Spleen (tissue), 13 donors: Measurements from ENCODE around the gene MEG3. TPM values are rescaled to one million over a fixed set of nuclear protein-coding genes. Genes with fewer than 3 reads are reported as not detected.

ENCODE experiments used
- DNase-seq: peaks from one replicate; pipeline ENCODE4 v3.0.0-alpha.2; 2020
- H3K27ac ChIP-seq, 8 donors: fragments of 200-600 bp; sonication (generic) in 7 of 8; 1 replicate in 4 of 8; 2 replicates in 4 of 8; pipeline versions ENCODE4 v1.5.0 to v1.8.0; 2016 to 2021; ENCODE audit warnings: inconsistent platforms in 4 of 8, mild to moderate bottlenecking in 4 of 8, moderate library complexity in 1 of 8
- H3K27me3 ChIP-seq, 7 donors: fragments of 200-600 bp; sonication (generic) in 6 of 7; replicated peaks in 1 of 7; 1 replicate in 4 of 7; 2 replicates in 3 of 7; pipeline versions ENCODE4 v1.5.0 to v1.8.0; 2016 to 2021; ENCODE audit warnings: inconsistent platforms in 3 of 7, mild to moderate bottlenecking in 1 of 7
- H3K36me3 ChIP-seq, 6 donors: fragments of 200-600 bp; sonication (generic) in 5 of 6; 1 replicate in 4 of 6; 2 replicates in 2 of 6; pipeline versions ENCODE4 v1.5.0 to v1.8.0; 2016 to 2021; ENCODE audit warnings: inconsistent platforms in 2 of 6
- H3K4me1 ChIP-seq, 6 donors: fragments of 200-600 bp; sonication (generic) in 5 of 6; 1 replicate in 3 of 6; 2 replicates in 3 of 6; pipeline versions ENCODE4 v1.5.0 to v1.8.0; 2016 to 2021; ENCODE audit warnings: inconsistent platforms in 3 of 6
- H3K4me3 ChIP-seq, 8 donors: fragments of 200-600 bp; sonication (generic) in 7 of 8; 1 replicate in 4 of 8; 2 replicates in 4 of 8; pipeline versions ENCODE4 v1.5.0 to v1.8.0; 2016 to 2021; ENCODE audit warnings: inconsistent platforms in 4 of 8, mild to moderate bottlenecking in 4 of 8, moderate library complexity in 2 of 8
- H3K9me3 ChIP-seq, 8 donors: fragments of 200-600 bp; sonication (generic) in 7 of 8; 1 replicate in 4 of 8; 2 replicates in 4 of 8; pipeline versions ENCODE4 v1.5.0 to v1.8.0; 2016 to 2021; ENCODE audit warnings: inconsistent platforms in 4 of 8
- POLR2A ChIP-seq, 3 donors: fragments of 450-650 bp; IDR thresholded peaks; one replicate each; pipeline ENCODE4 v1.5.1; 2017; ENCODE audit warnings: antibody characterized with exemption in 3 of 3, mild to moderate bottlenecking in 1 of 3
- POLR2AphosphoS5 ChIP-seq, 3 donors: sonication (generic); formaldehyde crosslinking; IDR thresholded peaks; one replicate each; pipeline ENCODE4 v1.5.1; 2017; ENCODE audit warnings: antibody characterized with exemption in 3 of 3
- WGBS, 5 donors: extraction: QIAGEN DNeasy Blood & Tissue Kit in 3 of 5; methylation state at CpG; one replicate each; pipeline versions ENCODE4 v1.1.5 to v1.1.7; 2013 to 2018; 5-methylcytosine and 5-hydroxymethylcytosine counted together
- intact Hi-C: fragments of 100-400 bp; cut with DNase I; formaldehyde crosslinking; loops from one replicate; pipeline ENCODE4 v1.15.0; 2023; ENCODE audit warnings: low total_unique reads
- long read RNA-seq, 2 donors: transcript quantifications; one replicate each; lab custom pipeline, GENCODE V29; 2026
- polyA plus RNA-seq, 3 donors: library from polyadenylated mRNA; stranded (reverse); fragments of 200-250 nt; gene quantifications; one replicate each; pipeline ENCODE4 v1.2.1, GENCODE V29; 2013
- total RNA-seq, 7 donors: library from RNA; depleted of rRNA in 3 of 7; stranded (reverse); fragments of >200 nt in 3 of 7; fragmentation: NEBNext Ultra II Directional in 4 of 7; extraction: Animal tissue kit (Norgen Biotek cat#: 25700) in 4 of 7; gene quantifications; one replicate each; pipeline versions ENCODE4 v1.1.0 to v1.2.1, GENCODE V29; 2016 to 2021
- TF ChIP-seq, protein P1 (sequence below), 11 experiments: fragments of 200-600 bp in 7 of 11; fragments of 450-650 bp in 4 of 11; sonication (generic) in 4 of 11; IDR thresholded peaks in 8 of 11; conservative IDR thresholded peaks in 3 of 11; 1 replicate in 7 of 11; 2 replicates in 4 of 11; pipeline versions ENCODE4 v1.4.0 to v1.8.0; 2016 to 2021; ENCODE audit warnings: antibody characterized with exemption in 11 of 11, inconsistent platforms in 4 of 11, mild to moderate bottlenecking in 1 of 11
- donor health status: healthy with polysubstance abuse.
- donor health status: DM: no; HTN: no; CAD: no; lungs with moderate emphysema.
- donor health status: DM: no; HTN: no; CAD: no.
- donor health status: Bipolar disorder and iron deficiency.
- donor health status: healthy.
- donor health status: DM: no; HTN: no; CAD: no.
- donor health status: DM: yes; HTN: yes; CAD: no.

The MEG3 gene
- total RNA-seq (100 to 1,000 TPM in 5 of 7 donors, 10 to 100 TPM in 2; 86.5 to 282 (median 174) TPM), polyA plus RNA-seq (100 to 1,000 TPM in 2 of 3 donors, 10 to 100 TPM in 1; 86.6 to 763 (median 435) TPM)
- long read RNA-seq, donor 1, full-length matches to known transcripts: 162 of 210 reads
- long read RNA-seq, donor 1, partial matches to known transcripts: 48 of 210 reads
- long read RNA-seq, donor 1, other reads (novel, unspliced or antisense): 0 of 210 reads
- long read RNA-seq, donor 2, full-length matches to known transcripts: 129 of 136 reads
- long read RNA-seq, donor 2, partial matches to known transcripts: 7 of 136 reads
- long read RNA-seq, donor 2, other reads (novel, unspliced or antisense): 0 of 136 reads

DNA sequence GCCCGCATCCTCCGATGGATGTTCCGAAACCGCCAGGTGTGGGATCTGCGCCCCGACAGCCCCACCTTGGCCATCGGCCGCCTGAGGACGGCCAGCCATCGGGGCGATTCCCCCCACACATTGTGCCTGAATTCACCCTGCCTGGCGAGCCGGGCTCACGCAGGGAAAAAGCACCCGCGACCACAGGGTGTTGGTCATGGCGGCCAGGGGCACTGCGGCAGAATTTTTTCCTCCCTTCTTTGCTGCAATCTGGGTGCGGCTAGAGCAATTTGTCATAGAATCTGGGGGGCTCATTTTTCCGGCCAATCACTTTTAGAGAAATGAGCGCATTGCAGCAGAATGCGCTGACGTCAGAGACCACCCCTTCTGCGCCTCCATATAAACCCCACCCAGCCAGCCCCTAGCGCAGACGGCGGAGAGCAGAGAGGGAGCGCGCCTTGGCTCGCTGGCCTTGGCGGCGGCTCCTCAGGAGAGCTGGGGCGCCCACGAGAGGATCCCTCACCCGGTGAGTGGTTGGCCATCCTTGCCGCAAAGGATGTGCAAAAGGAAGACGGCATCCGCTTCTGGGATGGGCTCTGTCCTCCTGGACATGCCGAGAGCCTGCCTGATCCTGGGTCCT lies at the start of gene MEG3:
Gene MEG3, plus strand, starts transcription at position 406 of the 619 bp plus-strand sequence.
- H3K9me3 ChIP-seq: peaks cover 0 to 21% (median 3%) of the 10 kb centered on the region in 8 donors
- intact Hi-C loops: no loop called here
- 49 to 61% (median 55%) methylated on average over 38 to 39 of the region's 39 CpGs for WGBS, 5 donors
- no peaks in the 10 kb centered on the region for H3K36me3 ChIP-seq
- peaks cover 0 to 25% (median 10%) of the 10 kb centered on the region in 6 donors for H3K4me1 ChIP-seq
- TF ChIP-seq POLR2AphosphoS5 (IDR thresholded peaks at IDR 0.05) (peak; percentile 96 to 98 (median 97)), POLR2A (IDR thresholded peaks at IDR 0.05) (peak in 2 of 3 donors; percentile 35 to 90)
- TF ChIP-seq, protein P1, sequence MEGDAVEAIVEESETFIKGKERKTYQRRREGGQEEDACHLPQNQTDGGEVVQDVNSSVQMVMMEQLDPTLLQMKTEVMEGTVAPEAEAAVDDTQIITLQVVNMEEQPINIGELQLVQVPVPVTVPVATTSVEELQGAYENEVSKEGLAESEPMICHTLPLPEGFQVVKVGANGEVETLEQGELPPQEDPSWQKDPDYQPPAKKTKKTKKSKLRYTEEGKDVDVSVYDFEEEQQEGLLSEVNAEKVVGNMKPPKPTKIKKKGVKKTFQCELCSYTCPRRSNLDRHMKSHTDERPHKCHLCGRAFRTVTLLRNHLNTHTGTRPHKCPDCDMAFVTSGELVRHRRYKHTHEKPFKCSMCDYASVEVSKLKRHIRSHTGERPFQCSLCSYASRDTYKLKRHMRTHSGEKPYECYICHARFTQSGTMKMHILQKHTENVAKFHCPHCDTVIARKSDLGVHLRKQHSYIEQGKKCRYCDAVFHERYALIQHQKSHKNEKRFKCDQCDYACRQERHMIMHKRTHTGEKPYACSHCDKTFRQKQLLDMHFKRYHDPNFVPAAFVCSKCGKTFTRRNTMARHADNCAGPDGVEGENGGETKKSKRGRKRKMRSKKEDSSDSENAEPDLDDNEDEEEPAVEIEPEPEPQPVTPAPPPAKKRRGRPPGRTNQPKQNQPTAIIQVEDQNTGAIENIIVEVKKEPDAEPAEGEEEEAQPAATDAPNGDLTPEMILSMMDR (IDR thresholded peaks at IDR 0.05 in 8 of 11, conservative IDR thresholded peaks at IDR 0.05 in 3 of 11): no peak
- H3K27me3 ChIP-seq: peaks cover 0 to 59% (median 7%) of the 10 kb centered on the region in 7 donors
- H3K27ac ChIP-seq: peak within 1 kb of the TSS in 6 of 8 donors; percentile 46 to 65 (median 56)
- peak; percentile 56 for DNase-seq
- H3K4me3 ChIP-seq: peak within 1 kb of the TSS; percentile 15 to 64 (median 28)

- H3K4me1 ChIP-seq: no peaks in the 10 kb centered on the region
- TF ChIP-seq POLR2AphosphoS5 (IDR thresholded peaks at IDR 0.05): no peak
- TF ChIP-seq, protein P1 (IDR thresholded peaks at IDR 0.05 in 8 of 11, conservative IDR thresholded peaks at IDR 0.05 in 3 of 11): no peak
- TF ChIP-seq POLR2A (IDR thresholded peaks at IDR 0.05): no peak
- no peak overlapping the region for H3K4me3 ChIP-seq
- no peaks in the 10 kb centered on the region for H3K36me3 ChIP-seq
- H3K27me3 ChIP-seq: no peaks in the 10 kb centered on the region
- 74 to 94% (median 83%) methylated on average over 14 of the region's 14 CpGs for WGBS, 5 donors
- intact Hi-C loops: no loop called here
- H3K27ac ChIP-seq: no peak overlapping the region
- DNase-seq: peak; percentile 59
- no peaks in the 10 kb centered on the region for H3K9me3 ChIP-seq
Measured at GRCh38 chr14:100776681-100777365, 49.1 kb upstream of the MEG3 start.

DNA sequence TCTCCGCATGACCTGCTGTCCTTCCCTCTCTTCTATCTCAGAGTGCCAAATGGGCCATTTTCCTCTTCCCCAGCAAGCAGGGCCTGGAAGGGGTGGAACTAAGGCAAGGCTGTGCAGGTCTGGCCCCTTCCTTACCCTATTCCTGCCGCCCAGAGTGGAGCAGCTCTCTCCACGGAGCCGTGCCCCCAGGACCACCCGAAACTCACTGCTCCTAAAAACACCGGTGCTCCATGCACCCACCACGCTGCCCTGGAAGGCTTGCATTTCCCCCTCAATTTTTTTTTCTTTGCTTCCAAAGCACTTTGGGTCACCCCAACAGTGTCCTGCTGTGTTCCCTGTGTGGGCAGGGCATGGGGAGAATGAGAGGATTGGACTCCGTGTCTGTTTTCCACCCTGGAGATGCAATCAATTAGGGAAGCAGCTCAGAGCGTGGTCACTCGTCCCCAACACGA lies 48.5 kb upstream of the MEG3 start:
- DNase-seq: peak; percentile 37
- Histone ChIP-seq H3K36me3 (no peaks in the 10 kb centered on the region), H3K4me1 (no peaks in the 10 kb centered on the region), H3K27ac (no peak overlapping the region), H3K27me3 (no peaks in the 10 kb centered on the region), H3K9me3 (no peaks in the 10 kb centered on the region), H3K4me3 (no peak overlapping the region)
- TF ChIP-seq POLR2A (IDR thresholded peaks at IDR 0.05): no peak
- TF ChIP-seq, protein P1 (IDR thresholded peaks at IDR 0.05 in 8 of 11, conservative IDR thresholded peaks at IDR 0.05 in 3 of 11): no peak
- no peak for TF ChIP-seq POLR2AphosphoS5 (IDR thresholded peaks at IDR 0.05)
- intact Hi-C loops: no loop called here
- 79 to 91% (median 87%) methylated on average over 11 of the region's 11 CpGs for WGBS, 5 donors
